HG03342 (cell line): ENCODE measurements around the gene NRCAM.

Experiments
- ATAC-seq: cut with Tn5 transposase; IDR thresholded peaks from one replicate; pipeline ENCODE4 v1.9.1; 2021; ENCODE audit warnings: mild to moderate bottlenecking, moderate library complexity; ENCODE audit not compliant: unreplicated experiment

NRCAM gene

DNA sequence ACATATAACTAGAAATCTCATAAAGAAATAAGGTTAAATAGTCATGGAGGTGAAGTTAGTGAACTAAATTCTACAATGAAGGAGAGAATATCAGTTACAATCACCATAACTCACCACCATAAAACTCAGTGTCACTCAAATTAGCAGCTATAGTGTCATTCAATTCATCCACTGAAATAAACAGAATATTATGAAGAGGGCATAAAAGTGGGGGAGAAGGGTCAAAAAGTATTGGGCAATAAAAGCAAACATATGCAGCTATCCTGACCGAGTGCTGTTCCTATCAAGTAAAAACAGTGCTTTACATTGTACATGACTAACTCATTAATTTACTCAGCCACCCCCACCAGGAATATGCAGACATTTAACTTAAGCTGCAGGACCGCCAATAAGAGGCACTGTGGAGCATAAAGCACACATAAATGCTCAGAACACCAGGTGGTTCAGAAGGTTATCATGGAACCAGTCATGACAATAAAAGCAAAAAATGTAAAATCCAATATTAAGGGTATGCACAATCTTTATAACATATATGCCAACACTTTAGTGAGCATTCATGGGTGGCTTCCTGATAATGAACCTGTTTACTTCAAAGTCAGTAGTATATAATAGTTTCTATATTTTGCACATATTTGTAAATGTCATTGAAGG, 230.6 kb downstream of the NRCAM start:
- ATAC-seq, result no peak

DNA sequence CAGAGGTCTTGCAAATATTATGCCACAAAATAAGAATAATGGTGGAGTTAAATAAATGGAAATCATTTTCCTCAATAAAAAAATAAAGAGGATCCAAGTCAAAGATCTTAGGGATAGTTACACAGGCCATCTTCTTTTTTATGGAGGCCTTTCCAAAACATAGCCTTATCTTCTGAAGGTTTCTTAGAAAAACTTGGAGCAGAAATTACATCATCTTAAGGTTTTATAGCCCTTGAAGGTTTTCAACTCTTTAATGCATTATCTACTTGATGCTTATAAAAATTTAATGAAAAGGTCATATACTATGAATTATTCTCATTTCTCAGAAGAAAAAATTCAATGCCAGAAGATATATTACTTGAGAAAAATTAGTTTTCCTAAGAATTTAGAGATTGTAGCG, 231.8 kb downstream of the NRCAM start:
- ATAC-seq, result no peak

DNA sequence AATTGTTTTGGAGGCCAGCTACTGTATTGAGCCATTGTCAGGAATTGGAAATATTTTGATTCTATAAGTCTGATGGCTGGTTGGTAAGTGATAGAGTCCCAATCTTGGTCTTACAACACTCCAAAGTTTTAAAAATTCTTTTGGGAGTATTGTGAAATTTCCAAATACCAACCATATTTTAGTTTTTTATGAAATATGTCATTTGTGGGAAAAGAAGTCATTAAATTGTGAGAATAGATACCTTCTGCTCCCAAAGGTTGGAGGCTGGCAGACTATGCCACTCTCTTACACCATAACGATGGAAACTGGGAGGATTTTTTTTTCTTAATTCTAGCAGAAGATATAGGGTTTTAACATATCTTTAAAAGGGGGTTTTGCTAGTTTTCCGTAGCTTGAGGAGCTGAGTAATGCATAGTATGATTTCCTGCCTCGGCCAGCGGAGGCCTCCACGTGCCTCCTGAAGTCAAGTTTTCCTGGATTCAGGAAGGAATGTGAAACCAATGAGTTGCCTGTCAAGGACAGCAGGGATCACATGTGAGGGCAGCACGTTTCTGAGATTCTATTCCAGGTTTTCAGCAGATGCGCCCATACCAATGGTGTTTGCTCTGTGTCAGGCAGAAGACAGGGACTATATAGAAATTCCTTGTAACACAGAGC, 233.9 kb downstream of the NRCAM start:
- no peak for ATAC-seq

DNA sequence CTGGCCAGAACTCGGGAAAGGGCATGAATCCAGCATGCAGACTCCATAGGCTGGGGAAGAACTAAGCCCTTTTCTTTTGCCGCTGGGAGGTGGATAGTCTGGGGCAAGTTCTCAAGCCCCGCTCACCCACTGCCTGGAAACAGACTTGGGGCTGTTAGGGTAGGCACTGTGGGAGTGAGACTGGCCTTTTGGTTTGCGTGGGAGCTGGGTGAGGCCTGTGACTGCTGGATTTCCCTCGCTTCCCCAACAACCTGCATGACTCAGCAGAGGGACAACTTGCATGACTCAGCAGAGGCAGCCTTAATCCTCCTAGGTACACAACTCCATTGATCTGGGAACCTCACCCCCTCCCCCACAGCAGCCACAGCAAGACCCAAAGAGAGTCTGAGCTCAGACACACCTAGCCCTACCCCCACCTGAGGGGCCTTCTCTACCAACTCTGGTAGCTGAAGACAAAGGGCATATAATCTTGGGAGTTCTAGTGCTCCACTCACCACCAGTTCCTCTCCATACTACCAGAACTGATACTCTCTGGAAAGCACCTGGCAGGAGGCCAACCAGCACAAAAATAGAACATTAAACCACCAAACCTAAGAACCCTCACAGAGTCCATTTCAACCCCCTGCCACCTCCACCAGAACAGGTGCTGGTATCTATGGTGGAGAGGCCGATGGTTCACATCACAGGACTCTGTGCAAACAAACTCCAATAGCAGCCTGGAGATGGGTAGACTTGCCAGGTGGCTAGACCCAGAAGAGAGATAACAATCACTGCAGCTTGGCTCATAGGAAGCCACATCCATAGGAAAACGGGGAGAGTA, 244.6 kb downstream of the NRCAM start:
- ATAC-seq, result peak; percentile 73

DNA sequence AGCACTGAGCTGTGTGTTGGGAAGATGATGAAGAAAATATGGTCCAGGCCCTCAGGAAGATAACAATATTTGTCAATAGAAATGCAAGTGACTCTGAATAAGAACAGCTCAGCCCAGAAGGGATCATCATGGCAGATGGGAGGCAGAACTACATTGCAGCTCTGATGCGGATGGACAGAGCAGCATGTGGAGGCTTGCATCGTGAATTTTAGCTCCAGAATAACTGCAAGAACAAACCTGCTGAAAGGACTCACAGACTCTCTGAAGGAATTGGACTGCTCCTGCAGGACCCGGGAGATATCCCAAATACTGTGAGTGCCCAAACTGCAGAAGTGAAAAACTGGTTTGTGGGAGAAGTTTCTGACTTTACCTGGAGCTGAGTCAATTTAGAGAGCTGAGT, 245.4 kb downstream of the NRCAM start:
- no peak for ATAC-seq

DNA sequence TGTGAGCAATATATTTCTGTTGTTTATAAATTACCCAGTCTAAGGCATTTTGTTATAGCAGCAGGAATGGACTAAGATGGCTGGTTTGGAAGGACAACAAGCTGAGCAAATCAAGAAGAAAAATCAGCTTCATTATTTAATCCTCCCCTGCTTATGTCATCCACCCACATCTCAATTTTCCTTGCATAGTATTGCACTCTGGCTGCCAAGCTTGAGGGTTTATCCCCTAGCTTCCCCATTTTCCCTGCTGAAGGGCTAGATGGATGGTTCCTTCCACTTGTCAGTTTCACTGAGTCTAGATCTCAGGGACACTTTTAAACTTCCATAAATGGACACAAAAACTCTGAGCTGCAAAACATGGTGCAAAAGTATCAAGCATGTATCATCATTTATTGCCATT, 250.9 kb downstream of the NRCAM start:
- ATAC-seq, result no peak

DNA sequence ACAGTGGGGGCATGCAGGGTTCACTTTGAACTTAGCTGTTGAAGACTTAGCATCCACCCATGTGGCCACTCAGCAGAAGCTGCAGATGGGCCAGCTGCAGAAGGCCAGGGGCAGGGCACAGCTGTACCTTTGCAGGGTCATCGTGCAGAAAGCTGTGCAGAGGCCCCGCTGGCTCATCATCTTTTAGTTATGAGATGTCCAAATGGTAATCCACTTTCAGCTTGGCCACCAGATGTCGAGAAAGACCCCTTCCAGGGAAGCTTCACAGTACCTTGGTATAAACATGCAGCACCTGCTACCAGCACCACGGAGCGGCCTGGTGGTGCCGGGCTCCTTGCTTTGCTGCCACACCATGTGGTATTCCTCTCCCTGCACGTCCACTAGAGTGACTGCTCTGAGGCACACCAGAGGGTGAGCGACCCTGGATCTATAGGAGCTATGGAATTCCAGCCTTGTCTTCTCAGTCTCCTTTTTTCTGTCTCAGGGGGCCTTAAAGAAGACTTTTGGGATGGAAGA, 251.9 kb downstream of the NRCAM start:
- ATAC-seq, result no peak

DNA sequence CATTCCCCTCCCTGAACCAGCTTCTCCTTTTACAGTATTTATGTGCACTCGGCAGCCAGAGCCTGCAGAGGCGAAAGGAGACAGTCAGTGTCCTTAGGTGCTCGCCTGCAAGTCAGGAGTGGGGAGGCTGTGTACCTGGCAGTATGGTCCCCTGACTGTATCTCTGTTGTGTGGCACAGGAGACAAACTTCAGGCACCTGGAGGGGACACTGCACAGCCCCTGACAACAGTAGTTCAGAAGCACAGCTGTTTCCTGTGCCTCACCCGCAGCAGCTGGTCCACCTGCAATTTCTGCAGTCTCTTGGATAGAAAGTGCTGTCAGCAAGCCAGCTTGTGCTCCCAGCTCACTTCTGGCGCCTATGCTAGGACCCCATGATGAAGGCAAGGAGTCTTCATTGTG, 252.7 kb downstream of the NRCAM start:
- ATAC-seq, result peak; percentile 91

DNA sequence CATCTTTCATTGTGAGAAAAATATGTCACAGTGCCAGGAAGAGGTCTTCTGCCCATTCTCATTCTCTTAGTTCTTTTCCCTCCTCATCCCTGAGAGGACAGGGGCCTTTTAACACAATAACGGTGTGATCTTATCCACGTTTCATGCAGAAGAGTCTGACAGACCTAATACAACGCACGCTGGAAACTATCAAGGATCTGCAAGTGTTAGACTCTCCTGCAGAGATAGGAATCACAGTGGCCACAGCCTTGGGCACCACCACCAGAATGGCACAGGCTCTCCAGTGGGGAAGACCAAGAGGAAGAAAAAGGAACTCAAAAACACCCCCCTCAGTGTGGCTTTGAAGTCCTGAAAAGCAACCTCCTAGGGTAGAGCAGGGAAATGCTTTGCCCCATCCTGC, 253.5 kb downstream of the NRCAM start:
- no peak for ATAC-seq

DNA sequence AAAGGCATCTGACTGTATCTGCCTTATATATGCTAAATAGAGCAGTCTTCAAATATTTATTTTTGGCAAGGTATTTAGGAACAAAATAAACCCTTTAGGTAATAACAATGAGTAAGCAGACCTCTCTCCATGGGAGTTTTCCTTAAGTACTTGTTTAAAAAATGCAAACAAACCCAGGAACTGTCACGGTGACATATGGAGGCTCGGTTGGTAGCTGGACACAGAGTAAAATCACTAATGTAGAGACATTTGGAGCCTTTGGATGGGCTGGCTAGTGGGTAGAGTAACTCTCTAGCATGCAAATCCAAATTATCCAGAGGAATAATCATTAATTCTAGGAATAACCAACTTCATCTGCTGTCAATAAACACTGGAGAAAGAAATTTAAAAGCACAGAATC, 254.5 kb downstream of the NRCAM start:
- ATAC-seq, result no peak

DNA sequence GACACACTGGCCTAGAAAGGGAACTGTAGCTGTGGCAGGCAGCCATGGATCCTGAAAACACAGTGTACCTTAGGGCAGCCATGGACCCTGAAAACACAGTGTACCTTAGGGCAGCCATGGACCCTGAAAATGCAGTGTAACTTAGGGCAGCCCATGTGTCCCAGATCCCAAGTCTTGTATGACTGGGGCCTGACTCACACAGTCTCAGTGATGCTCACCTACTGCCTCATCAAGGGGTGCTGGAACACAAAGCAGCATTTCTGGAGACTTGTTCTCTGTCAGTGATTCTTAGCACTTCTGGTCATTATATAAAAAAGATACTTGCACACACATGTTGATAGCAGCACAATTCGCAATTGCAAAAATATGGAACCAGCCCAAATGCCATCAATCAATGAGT, 255.9 kb downstream of the NRCAM start:
- ATAC-seq, result no peak

DNA sequence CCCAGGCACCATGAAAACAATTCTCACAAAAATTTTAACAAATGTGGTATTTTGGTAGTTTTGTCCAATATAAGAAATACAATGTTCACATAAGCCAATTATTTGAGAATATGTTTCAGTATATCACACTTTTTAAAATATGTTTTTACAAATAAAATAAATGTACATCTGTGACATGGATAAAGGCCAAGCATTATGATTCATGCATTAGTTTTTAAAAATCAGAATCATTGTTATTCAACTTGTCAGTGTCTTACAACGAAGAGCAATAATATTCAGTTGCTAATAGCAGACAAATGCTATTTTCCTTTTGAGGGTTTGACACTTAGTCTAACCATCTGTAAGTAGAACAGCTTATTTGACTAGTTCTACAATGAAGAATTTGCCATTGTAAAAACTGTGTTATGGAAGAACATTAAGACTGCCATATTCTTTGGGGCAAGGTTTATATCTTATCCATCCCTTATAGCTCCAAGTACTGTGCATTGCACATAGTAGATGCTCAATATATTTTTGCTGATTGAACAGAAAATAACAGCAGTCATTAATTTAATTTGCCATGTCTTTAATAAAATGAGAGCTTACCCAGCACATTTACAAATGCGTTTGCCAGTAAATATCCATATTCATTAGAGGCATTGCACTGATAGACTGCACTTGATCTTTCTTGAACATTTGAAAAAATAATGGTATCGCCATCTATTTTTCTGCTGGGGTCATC, 258.7 kb downstream of the NRCAM start:
- ATAC-seq, result no peak

DNA sequence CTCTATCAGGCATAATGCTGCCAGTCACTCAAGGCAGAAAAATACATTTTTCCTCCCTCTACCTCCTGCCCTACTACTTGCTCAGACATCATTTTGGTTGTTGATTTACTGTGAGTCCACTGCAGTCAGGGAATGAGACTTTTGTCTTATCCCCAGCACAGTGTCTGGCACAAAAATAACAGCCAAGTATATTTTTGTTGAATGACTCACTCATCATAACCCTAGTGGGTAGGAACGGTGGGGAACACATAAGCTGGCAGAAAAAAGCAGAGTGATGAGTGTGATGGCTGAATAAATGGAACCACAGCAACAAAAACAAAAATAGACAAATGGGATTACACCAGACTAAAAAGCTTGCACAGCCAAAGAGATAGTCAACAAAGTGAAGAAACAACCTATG, 260.2 kb downstream of the NRCAM start:
- ATAC-seq, result no peak

DNA sequence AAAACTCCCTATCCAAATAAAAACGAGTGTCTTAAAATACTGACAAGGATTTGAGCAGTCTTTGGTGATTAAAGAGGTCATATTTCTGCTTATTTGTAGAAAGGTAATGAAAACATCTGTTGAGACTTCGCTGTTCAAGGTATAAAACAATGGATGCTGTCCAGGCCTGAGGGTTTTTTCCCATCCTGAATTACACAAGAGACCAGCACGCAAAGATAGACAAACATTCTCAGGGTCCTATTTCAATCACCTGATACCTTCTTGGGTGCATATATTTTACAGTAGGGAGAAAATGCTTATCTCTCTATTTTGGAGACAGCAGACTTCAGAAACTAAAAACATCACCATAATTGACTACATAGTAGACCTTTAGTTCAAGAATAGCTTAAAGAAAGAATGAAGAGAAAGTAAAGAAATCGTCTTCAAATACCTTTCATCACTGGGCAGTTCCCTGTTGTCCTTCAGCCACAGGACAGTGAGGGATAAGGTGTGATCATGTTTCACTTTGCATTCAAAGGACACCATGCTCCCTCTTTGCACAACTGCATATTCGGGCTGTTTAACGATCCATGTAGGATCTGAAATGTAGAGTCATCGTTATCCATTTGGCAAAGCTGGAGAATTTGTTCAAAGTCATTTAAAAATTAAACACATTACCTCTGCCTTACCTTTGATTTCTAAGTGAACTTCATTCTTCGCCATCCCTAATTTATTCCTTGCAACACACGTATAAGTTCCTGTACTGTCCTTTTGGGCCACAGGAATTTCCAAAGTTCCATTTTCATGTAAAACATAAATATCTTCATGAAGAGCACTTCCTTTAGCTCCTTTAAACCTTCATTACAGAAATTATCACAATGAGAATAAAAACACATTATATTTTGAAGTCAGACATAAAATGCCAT, 262.4 kb downstream of the NRCAM start:
- no peak for ATAC-seq

DNA sequence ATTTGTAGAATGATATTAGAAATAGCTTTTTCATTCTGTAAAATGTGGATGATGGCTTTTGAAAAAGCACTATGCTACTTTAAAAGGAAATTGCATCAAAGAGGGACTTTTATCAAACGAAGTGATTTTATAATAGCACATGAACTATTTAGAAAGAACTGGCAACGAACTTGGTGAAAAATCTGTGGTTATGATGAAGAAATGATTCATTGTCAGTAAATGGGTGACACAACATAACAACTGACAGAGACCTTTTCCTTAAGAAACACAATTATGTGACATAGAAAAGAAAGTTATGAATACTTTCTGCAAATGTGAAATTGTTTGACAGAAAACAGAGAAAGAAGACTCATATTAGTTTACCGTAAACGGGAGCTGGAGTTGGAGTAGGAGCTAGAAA, 265.3 kb downstream of the NRCAM start:
- ATAC-seq, result no peak

DNA sequence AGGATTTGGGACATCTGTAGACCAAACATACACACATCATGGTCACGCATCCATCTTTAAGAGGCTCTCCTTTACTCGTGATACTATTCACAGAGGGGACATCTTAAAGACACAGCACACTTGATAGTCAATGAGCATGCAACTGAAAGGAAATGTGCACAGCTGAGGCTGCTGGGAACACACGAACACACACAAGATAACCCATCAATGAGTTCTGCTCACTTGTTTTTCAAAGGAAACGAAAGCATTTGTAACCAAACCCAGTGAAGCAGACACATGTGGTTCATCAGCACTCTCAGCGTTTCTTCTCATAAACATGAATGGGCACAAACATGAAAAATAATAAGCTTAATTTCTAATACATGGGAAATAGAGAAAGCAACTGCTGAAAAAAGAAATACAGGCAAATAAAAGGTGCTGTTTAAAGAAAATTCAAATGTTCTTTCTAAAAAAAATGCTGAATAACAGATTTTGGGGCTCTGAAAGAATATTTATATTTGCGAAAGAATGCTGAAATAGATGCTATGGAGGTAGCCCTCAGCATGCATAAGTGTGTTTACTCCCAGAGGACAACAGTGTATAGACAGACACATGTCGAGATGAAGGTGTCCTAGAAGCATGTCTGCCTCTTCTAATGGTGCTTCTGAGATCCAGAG, 266.4 kb downstream of the NRCAM start:
- ATAC-seq, result peak; percentile 92

DNA sequence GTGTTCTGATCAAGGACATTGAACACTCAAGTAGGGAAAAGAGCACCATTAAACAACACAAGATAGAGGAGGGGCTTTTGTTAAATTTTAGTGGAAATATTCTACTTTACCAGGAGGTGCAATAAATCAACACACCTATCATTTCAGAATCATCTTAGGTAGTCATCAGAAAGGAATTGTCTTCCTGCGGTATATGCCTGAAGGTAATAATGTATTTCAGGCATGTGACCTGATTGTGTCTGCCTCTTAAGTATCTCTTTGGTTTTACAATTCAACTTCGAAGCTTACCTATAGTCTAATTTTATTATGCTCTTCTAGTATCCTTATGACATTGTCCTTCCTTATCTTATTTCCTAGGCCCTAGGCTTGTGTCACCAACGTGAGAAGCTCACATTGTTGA, 267.5 kb downstream of the NRCAM start:
- ATAC-seq, result no peak

DNA sequence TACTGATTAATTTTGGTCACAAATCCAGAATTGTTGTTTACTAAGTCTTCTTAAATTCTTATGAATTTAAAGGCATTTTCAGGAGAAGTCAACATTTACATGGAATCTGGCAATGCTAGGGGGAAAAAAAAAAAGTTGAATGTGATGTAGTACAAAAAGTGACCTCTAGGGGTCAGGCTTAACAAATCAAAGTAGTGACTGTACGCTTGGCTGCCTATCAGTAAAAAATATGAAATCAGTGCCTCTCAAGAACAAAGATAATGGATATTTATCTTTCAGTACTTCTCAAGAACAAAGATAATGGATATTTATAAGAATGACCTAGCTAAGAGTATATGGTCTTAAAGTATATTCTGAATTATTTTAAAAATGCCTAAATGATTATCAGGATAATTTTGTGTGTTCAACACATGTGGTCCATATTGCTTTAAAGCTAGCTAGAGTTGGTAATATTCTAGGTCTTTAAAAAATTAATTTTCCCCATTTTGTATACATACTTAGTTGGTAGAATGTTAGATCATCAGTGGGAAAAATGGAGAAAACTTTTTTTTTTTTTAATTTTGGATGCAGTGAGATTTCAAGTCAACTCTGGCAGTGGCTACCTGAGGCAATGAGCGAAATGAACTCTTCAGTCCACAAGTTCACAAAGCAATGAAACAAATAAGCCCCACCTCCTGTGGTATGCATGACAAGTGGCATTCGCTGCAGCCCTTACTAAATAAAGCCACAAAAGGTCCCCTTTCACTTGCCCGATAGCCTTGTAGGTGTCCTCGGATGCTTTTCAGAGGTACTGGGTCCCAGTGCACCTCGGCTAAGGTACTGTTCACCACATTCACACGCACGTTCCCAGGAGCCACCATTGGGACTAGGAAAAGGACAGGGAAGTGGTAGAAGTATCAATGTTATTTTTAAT, 274.9 kb downstream of the NRCAM start:
- ATAC-seq, result no peak

DNA sequence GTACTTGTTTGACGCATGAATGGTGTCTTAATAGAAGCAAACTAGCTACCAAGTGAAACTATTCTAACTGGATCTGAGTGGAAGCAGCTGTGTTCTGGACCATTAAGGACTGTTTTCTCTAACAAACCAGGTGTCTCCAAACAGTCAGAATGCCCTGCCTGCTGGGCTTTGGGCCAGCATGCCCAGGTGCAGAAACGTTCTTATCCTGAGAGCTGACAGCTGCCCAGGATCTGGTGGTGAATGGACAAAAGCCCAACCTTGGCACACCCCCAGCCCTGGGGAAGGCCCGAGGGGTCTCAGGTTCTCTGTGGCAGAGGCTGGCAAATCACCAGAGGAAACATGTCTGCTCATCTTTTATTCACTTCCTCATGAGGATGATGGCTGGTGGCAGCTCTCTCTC, 277.8 kb downstream of the NRCAM start:
- no peak for ATAC-seq
